Forelimb muscle (tissue), 1 donor: ENCODE data around the gene IL17RD. TPM values are rescaled to one million over a fixed set of nuclear protein-coding genes. Genes with fewer than 3 reads are reported as not detected.
"Not testable (repeated sequence)": the region's sequence is repeated elsewhere in the genome, so short reads cannot be mapped to it uniquely, and the experiment has no call there.

Experiments
- DNase-seq: peaks from one replicate; pipeline ENCODE4 v3.0.0-alpha.2; 2013; ENCODE audit warnings: low read depth
- polyA plus RNA-seq: library from polyadenylated mRNA; unstranded; fragments of 120-200 nt; gene quantifications from one replicate; pipeline ENCODE4 v1.2.1, GENCODE V29; 2013; ENCODE audit not compliant: insufficient read length

IL17RD gene
- polyA plus RNA-seq, 1 donor, result 22.1 TPM

GRCh38 chr3:57093489-57093888, 71.7 kb downstream of the IL17RD start:
- DNase-seq, result no peak

- no peak for DNase-seq
Measured at GRCh38 chr3:57091521-57092273, 73.5 kb downstream of the IL17RD start.

GRCh38 chr3:57089043-57089442, 76.1 kb downstream of the IL17RD start:
- no peak for DNase-seq

- no peak for DNase-seq
Measured at GRCh38 chr3:57088503-57088902, 76.7 kb downstream of the IL17RD start.

DNA sequence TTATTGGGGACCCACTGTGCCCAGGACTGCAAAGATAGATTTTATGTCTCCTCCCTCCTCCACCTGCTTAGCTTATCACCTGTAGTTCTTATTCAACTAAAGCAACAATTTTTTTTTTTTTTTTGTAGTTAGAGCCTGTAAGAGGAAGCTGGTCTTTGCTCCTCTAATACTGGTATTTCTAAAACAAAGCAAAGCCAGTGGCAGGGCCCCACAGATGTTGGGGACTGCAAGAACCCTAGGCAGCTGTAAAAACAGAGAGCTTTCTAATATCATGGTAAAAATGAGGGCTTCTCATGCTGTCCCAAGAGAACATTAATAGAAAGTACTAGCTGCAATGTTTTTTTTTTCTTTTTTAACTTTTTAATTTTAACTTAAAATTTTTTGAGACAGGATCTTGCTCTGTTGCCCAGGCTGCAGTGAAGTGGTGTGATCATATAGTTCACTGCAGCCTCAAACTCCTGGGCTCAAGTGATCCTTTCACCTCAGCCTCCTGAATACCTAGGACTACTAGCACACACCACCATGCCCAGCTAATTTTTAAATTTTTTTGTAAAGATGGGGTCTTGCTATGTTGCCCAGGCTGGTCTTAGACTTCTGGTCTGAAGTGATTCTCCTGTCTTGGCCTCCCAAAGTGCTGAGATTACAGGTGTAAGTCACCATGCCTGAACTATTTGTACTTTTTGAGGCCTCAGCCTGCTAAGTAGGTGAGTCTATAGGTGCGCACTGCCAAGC, 77.6 kb downstream of the IL17RD start:
- no peak for DNase-seq

- DNase-seq, result no peak
Measured at GRCh38 chr3:57086201-57086600, 79.0 kb downstream of the IL17RD start.

DNA sequence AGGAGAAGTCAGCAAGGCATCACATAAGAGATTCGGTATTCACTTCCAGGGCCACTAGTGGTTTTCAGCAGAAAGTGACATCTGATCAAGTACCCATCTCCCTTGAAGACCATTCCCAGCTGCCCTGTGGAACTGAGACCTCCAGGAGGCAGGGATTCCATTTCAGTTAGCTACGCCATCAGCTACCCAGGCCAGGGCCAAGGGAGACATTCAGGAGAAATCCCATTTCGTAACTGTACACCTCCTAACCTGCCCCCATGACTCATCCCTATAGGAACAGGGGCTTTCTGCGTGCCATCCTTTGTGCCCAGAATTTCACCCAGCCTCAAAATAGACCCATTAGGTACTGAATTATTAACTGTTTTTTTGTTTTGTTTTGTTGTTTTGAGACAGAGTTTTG, 79.9 kb downstream of the IL17RD start:
- no peak for DNase-seq

- not testable (repeated sequence) for DNase-seq
Measured at GRCh38 chr3:57083266-57083995, 81.7 kb downstream of the IL17RD start.

GRCh38 chr3:57082481-57082880, 82.7 kb downstream of the IL17RD start:
- no peak for DNase-seq

- DNase-seq, result no peak
Measured at GRCh38 chr3:57081173-57081572, 84.0 kb downstream of the IL17RD start.

- no peak for DNase-seq
Measured at GRCh38 chr3:57080171-57080570, 85.0 kb downstream of the IL17RD start.

DNA sequence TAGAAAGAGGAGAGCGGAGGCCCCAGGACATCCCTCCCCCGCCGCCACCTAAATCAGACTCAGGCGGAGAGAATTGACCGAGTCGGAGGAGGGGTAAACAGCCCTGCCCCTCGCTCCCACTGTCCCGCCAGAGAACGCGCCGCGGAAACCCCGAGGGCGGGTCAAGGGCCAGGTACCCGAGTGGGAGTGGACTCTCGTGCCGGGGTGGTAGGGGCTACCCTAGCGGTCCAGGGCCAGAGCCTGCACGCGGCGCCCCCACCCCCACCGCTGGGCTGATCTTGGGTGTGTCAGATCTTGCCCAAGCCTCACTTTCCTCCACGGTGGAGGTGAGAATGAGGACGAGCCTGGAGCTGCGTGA, 85.7 kb downstream of the IL17RD start:
- DNase-seq, result no peak

GRCh38 chr3:57078635-57079473, 86.3 kb downstream of the IL17RD start:
- no peak for DNase-seq

DNA sequence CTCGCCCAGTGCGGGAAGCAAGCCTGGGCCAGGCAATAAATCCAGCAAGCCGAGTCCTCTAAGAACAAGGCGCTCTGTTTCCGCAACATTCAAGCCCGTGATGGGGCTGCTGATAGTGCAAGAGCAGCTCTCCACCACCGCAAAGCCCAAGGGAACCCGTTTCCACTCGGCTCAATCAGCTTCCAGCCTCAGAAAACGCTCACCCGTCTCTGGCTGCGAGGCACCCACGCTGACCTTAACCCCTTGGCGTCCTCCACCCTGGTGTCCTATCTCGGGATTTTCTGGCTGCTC, 86.9 kb downstream of the IL17RD start:
- no peak for DNase-seq

DNA sequence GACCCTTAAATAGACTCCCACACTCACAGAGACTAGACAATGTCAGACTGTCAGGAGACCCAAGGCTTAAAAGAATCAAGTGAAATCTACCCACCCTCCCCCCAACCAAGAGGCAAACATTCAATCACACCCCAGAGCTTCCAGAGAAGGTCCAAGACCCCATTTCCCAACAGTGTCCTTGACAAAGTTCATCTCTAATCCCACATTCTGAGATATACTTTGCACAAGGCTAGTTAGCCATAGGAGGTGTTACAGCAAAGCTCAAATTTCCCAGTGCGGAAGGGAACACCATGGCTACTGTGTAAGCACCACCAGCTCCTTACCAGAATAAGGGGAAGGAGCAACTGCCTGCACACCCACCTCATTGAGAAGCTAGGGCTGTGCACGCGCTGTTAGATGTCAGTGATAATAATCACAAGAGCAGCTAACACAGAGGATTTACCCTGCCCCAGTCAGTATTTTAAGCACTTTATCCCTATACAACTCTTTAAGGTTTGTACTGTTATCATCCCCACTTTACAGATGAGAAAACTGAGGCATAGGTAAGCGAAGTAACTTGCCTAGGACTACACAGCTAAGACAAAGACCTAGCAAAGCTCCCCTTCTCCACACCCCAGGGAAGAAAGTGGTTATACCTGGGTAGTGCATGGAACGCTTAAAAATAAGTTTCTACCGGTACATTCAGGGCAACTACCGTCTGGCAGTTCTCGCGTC, 87.4 kb downstream of the IL17RD start:
- DNase-seq, result no peak

- no peak for DNase-seq
Measured at GRCh38 chr3:57076422-57076951, 88.7 kb downstream of the IL17RD start.

DNA sequence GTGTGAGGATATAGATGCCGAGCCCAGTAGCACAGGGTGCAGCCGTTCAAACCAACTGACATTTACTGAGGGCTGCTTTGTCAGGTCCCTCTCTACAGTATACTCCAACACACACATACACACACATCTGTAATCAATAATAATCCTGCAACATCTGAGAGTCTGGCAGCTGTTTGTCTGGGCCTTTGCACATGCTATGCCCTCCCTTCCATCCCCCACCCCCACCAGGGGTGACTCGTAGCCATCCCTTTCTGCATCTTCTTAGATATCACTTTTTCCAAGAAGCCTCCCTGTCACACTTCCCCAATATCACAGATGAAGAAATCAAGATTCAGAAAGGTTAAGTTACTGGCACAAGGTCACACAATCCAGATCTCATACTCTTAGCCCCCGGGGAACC, 91.0 kb downstream of the IL17RD start:
- DNase-seq, result no peak

GRCh38 chr3:57073628-57074027, 91.5 kb downstream of the IL17RD start:
- DNase-seq, result no peak

DNA sequence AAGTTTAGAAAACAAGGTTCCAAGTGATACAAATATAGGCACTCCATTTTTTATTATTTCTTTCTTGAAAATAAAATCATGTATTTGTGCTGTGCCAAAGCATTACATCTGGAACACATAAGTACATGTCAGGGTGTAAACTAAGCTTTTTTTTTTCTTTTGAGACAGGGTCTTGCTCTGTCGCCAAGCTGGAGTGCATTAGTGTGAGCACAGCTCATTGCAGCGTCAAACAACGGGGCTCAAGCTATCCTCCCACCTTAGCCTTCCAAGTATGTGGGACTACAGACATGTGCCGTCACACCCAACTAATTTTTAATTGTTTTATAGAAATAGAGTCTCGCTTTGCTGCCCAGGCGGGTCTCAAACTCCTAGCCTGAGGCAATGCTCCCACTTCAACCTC, 95.7 kb downstream of the IL17RD start:
- no peak for DNase-seq

DNA sequence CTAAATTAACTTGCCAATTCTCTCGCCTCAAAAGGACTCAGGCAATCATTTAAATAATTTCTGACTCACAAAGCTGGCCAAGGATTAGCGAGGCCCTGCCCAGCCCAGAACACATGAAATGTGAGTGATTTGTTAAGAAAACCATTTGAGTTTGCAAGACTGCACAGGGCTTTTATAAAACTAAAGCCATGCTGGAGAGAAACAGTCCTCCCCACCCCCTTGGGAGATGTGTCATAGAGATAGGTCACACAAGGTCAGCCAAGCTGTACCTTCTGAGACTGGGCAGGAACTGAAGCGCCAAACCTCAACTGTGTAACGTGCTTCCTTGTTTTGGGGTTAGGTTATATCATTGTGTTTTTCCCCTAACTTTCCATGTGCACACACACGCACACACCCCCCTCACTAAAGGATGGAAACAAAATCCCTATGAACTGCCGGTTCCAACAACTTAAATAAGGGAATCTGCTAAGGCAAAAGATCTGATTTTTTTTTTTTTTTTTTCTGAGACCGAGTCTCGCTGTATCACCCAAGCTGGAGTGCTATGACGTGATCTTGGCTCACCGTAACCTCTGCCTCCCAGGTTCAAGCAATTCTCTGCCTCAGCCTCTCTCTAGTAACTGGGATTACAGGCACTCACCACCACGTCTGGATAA, 96.6 kb downstream of the IL17RD start:
- peak; percentile 43 for DNase-seq

GRCh38 chr3:57066471-57066870, 98.7 kb downstream of the IL17RD start:
- no peak for DNase-seq
